Cerebellar cortex (tissue), 1 donor: ENCODE data around the gene PTPRG.
"Not testable (repeated sequence)": the region's sequence is repeated elsewhere in the genome, so short reads cannot be mapped to it uniquely, and the experiment has no call there.

ENCODE experiments used
- DNase-seq: peaks from one replicate; pipeline ENCODE4 v3.0.0-alpha.2; 2015; ENCODE audit warnings: low spot score

The PTPRG gene

GRCh38 chr3:61802772-61803171 is 241.4 kb downstream of the PTPRG start:
- DNase-seq, result peak; percentile 96

GRCh38 chr3:61803983-61804382 is 242.6 kb downstream of the PTPRG start:
- DNase-seq, result no peak

- no peak for DNase-seq
These were observed 243.4 kb downstream of the PTPRG start for GRCh38 chr3:61804782-61805181.

GRCh38 chr3:61805510-61806080 is 244.2 kb downstream of the PTPRG start:
- DNase-seq, result no peak

- DNase-seq, result no peak
These were observed 245.4 kb downstream of the PTPRG start for GRCh38 chr3:61806810-61807209.

GRCh38 chr3:61807865-61808276 is 246.5 kb downstream of the PTPRG start:
- peak; percentile 67 for DNase-seq

GRCh38 chr3:61808526-61808925 is 247.2 kb downstream of the PTPRG start:
- peak; percentile 95 for DNase-seq

- DNase-seq, result no peak
These were observed 247.6 kb downstream of the PTPRG start for GRCh38 chr3:61808999-61809398.

GRCh38 chr3:61809879-61810278 is 248.5 kb downstream of the PTPRG start:
- peak; percentile 88 for DNase-seq

- DNase-seq, result no peak
These were observed 249.7 kb downstream of the PTPRG start for GRCh38 chr3:61810953-61811497.

- DNase-seq, result peak; percentile 46
These were observed 250.3 kb downstream of the PTPRG start for GRCh38 chr3:61811652-61812051.

- no peak for DNase-seq
These were observed 250.7 kb downstream of the PTPRG start for GRCh38 chr3:61812085-61812484.

GRCh38 chr3:61812517-61812916 is 251.1 kb downstream of the PTPRG start:
- DNase-seq, result no peak

GRCh38 chr3:61813636-61814035 is 252.3 kb downstream of the PTPRG start:
- DNase-seq, result no peak

GRCh38 chr3:61814674-61815073 is 253.3 kb downstream of the PTPRG start:
- no peak for DNase-seq

GRCh38 chr3:61816304-61816703 is 254.9 kb downstream of the PTPRG start:
- DNase-seq, result not testable (repeated sequence)

GRCh38 chr3:61819861-61820260 is 258.5 kb downstream of the PTPRG start:
- no peak for DNase-seq

- no peak for DNase-seq
These were observed 259.1 kb downstream of the PTPRG start for GRCh38 chr3:61820306-61820992.

- DNase-seq, result peak; percentile 36
These were observed 260.5 kb downstream of the PTPRG start for GRCh38 chr3:61821823-61822251.

- no peak for DNase-seq
These were observed 261.2 kb downstream of the PTPRG start for GRCh38 chr3:61822588-61822987.

GRCh38 chr3:61824553-61825135 is 263.3 kb downstream of the PTPRG start:
- no peak for DNase-seq

GRCh38 chr3:61826161-61826560 is 264.8 kb downstream of the PTPRG start:
- DNase-seq, result no peak

GRCh38 chr3:61828184-61828874 is 267.0 kb downstream of the PTPRG start:
- DNase-seq, result peak; percentile 53
